ENCODE data around the gene SASH3. TPM values are rescaled to one million over a fixed set of nuclear protein-coding genes. Genes with fewer than 3 reads are reported as not detected.

Gene SASH3
- polyA plus RNA-seq, 1 of the 3 experiments (the other 2 are of a cell fraction), result not detected

DNA sequence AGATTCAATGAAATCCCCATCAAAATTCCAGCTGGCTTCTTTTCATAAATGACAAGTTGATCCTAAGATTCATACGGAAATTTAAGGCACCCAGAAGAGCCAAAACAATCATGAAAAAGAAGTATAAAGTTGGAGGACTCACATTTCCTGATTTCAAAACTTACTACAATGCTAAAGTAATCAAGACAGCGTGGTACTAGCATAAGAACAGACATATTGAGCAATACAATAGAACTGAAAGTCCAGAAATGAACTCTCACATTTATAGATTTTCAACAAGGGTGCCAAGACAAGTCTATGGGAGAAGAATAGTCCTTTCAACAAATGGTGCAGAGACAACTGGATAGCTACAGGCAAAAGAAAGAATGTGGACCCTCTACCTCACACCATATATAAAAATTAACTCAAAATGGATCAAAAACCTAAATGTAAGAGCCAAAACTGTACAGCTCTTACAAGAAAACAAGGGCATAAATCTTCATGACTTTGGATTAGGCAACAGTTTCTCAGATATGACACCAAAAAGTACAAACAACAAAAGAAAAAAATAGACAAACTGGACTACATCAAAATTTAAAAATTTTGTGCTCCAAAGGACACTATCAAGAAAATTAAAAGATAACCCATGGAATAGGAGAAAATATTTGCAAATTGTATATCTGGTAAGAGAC lies 28.5 kb downstream of the SASH3 start (continued):
- TF ChIP-seq FOXM1 (IDR thresholded peaks at IDR 0.05; ENCODE audit: low read depth), result no peak

GRCh38 chrX:129808829-129809796 lies 29.4 kb downstream of the SASH3 start:
- Histone ChIP-seq H4K20me1 (ENCODE audit: insufficient read depth) (no peaks in the 10 kb centered on the region), H3K79me2 (ENCODE audit: insufficient read depth) (no peaks in the 10 kb centered on the region), H3K4me3 (ENCODE audit: low read depth in 2 of 2, low read length in 1 of 2) (no peak overlapping the region), H2AFZ (ENCODE audit: low read depth) (no peak overlapping the region), H3K36me3 (replicated peaks in 1 of 2; ENCODE audit: control insufficient read depth in 1 of 2, insufficient read depth in 2 of 2, low read length in 1 of 2) (peaks cover 5% of the 10 kb centered on the region in 2 experiments), H3K27ac (ENCODE audit: low read depth in 2 of 2, low read length in 1 of 2) (no peak overlapping the region), H3K27me3 (ENCODE audit: insufficient read depth) (peaks cover 3% of the 10 kb centered on the region; the same call in 1 of the 2 replicates), H3K4me1 (ENCODE audit: control insufficient read depth in 1 of 2, insufficient read depth in 2 of 2, low read depth in 1 of 2, low read length in 1 of 2) (no peaks in the 10 kb centered on the region), H3K9me2 (no peaks in the 10 kb centered on the region), H3F3A (replicated peaks; ENCODE audit: insufficient read depth) (no peaks in the 10 kb centered on the region), H3K9me3 (no peaks in the 10 kb centered on the region), H3K4me2 (no peak overlapping the region), H3K9ac (no peak overlapping the region)
- POLR2A ChIA-PET, result no interaction called here
- no peak for TF ChIP-seq SIN3A (IDR thresholded peaks at IDR 0.05; ENCODE audit: borderline replicate concordance, low read depth, low read length)
- TF ChIP-seq ZBTB33 (IDR thresholded peaks at IDR 0.05; ENCODE audit: borderline replicate concordance, low read depth), result no peak
- TF ChIP-seq RCOR1 (IDR thresholded peaks at IDR 0.05; ENCODE audit: low read length), result no peak
- no peak for TF ChIP-seq USF2 (IDR thresholded peaks at IDR 0.05; ENCODE audit: borderline replicate concordance, low read depth, low read length)
- TF ChIP-seq RFX5 (IDR thresholded peaks at IDR 0.05; ENCODE audit: low read length), result no peak
- TF ChIP-seq NFIC (IDR thresholded peaks at IDR 0.05; ENCODE audit: borderline replicate concordance), result no peak
- no peak for TF ChIP-seq MXI1 (IDR thresholded peaks at IDR 0.05; ENCODE audit: low read depth, low read length)
- TF ChIP-seq USF1 (IDR thresholded peaks at IDR 0.05; ENCODE audit: borderline replicate concordance, low read depth), result no peak
- no peak for TF ChIP-seq FOXM1 (IDR thresholded peaks at IDR 0.05; ENCODE audit: low read depth)
- no peak for TF ChIP-seq PBX3 (IDR thresholded peaks at IDR 0.05)
- TF ChIP-seq GATA2 (CRISPR knock-in tag; IDR thresholded peaks at IDR 0.05), result no peak
- TF ChIP-seq, protein P1, sequence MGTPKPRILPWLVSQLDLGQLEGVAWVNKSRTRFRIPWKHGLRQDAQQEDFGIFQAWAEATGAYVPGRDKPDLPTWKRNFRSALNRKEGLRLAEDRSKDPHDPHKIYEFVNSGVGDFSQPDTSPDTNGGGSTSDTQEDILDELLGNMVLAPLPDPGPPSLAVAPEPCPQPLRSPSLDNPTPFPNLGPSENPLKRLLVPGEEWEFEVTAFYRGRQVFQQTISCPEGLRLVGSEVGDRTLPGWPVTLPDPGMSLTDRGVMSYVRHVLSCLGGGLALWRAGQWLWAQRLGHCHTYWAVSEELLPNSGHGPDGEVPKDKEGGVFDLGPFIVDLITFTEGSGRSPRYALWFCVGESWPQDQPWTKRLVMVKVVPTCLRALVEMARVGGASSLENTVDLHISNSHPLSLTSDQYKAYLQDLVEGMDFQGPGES (IDR thresholded peaks at IDR 0.05; ENCODE audit: low read depth, low read length), result no peak
- no peak for TF ChIP-seq EZH2phosphoT487 (IDR thresholded peaks at IDR 0.05; ENCODE audit: borderline replicate concordance, low read depth)
- TF ChIP-seq POLR2AphosphoS5 (IDR thresholded peaks at IDR 0.05; ENCODE audit: low read depth, low read length), result no peak
- 65% methylated on average over 7 of the region's 7 CpGs for WGBS (ENCODE audit: low lambda C conversion rate)
- DNase-seq, result no peak
- CTCF ChIA-PET, result no interaction called here
